NT2/D1 (cell line): Measurements from ENCODE around the gene OPTN.

Experiments
- SUZ12 ChIP-seq: IDR thresholded peaks from 2 replicates; pipeline ENCODE4 v1.6.1; 2011; ENCODE audit not compliant: insufficient read length, insufficient read depth; ENCODE audit errors: extremely low read depth
- YY1 ChIP-seq: IDR thresholded peaks from 2 replicates; pipeline ENCODE4 v1.6.1; 2011; ENCODE audit not compliant: insufficient read length, insufficient read depth
- ZNF274 ChIP-seq: IDR thresholded peaks from 2 replicates; pipeline ENCODE4 v1.6.1; 2011; ENCODE audit warnings: mild to moderate bottlenecking, low read depth, low read length

DNA sequence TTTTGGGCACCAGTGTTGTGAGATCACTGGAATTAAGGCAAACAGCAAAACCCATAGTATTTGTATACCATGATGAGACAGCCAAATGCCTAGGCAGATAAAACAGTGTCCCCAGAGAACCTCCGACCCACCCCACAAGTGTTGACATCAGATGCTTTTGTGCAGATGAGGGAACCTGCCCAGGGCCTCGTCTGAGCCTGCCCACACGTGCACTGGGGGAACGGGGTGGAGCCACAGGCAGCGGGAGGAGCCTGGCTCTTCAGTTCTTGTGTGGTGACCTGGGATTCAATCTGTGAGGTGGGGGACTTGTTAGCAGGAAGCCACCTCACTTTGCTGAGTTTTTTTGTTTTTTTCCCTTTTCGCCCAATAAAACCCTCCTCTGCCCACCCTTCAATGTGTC lies 33.4 kb upstream of the OPTN start:
- TF ChIP-seq YY1 (no peak), SUZ12 (no peak), ZNF274 (no peak)
